Neutrophil (primary cell): ENCODE results near the gene SMPD2.

Experiments
- H3K27ac ChIP-seq: fragments of 200-600 bp; sonication (generic); 2 replicates; pipeline ENCODE4 v1.5.1; 2016; ENCODE audit warnings: mild to moderate bottlenecking, moderate library complexity
- H3K27me3 ChIP-seq: fragments of 200-600 bp; sonication (generic); 2 replicates; pipeline ENCODE4 v1.6.0; 2016; ENCODE audit warnings: mild to moderate bottlenecking
- H3K36me3 ChIP-seq: fragments of 200-600 bp; sonication (generic); 2 replicates; pipeline ENCODE4 v1.5.1; 2017
- H3K4me1 ChIP-seq, 2 experiments: fragments of 200-600 bp in 1 of 2; sonication (generic) in 1 of 2; 1 replicate in 1 of 2; 2 replicates in 1 of 2; pipeline versions ENCODE4 v1.5.1 to v1.6.1; 2013 to 2016; ENCODE audit warnings: low read depth in 1 of 2, low read length in 1 of 2, mild to moderate bottlenecking in 1 of 2, moderate library complexity in 1 of 2; ENCODE audit not compliant: control insufficient read depth in 1 of 2, insufficient read depth in 1 of 2
- H3K4me3 ChIP-seq, 2 experiments: fragments of 200-600 bp in 1 of 2; sonication (generic) in 1 of 2; 1 replicate in 1 of 2; 2 replicates in 1 of 2; pipeline ENCODE4 v1.5.1; 2013 to 2016; ENCODE audit warnings: low read depth in 1 of 2, low read length in 1 of 2, mild to moderate bottlenecking in 1 of 2, moderate library complexity in 1 of 2
- H3K9me3 ChIP-seq: fragments of 200-600 bp; sonication (generic); 2 replicates; pipeline ENCODE4 v1.5.1; 2016
- TF ChIP-seq, protein P1 (sequence below): fragments of 200-600 bp; sonication (generic); IDR thresholded peaks from 2 replicates; pipeline ENCODE4 v1.5.1; 2016; ENCODE audit warnings: antibody characterized with exemption

Gene SMPD2

DNA sequence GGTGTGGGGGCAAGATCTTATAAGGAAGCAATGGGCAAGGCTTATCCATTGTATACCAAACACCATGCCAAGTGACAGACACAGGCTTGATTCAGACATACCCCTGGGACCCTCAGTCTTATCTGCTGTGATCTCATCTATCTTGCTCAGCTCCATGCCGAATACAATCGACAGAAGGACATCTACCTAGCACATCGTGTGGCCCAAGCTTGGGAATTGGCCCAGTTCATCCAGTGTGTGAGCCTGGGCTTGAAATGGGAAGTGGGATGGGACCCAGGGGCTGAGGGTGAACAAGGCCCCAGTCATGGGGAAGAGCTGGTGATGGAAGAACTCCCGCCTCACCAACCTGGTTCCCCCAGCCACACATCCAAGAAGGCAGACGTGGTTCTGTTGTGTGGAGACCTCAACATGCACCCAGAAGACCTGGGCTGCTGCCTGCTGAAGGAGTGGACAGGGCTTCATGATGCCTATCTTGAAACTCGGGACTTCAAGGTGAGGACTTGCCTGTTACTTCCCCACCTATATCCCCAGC is 1.9 kb downstream of the SMPD2 start:
- Histone ChIP-seq H3K4me3 (no peak overlapping the region), H3K36me3 (peaks cover 54% of the 10 kb centered on the region), H3K27me3 (peaks cover 4% of the 10 kb centered on the region), H3K27ac (peak overlapping the region; percentile 84), H3K9me3 (no peaks in the 10 kb centered on the region), H3K4me1 (peaks cover 21 to 28% of the 10 kb centered on the region in 2 experiments)
- TF ChIP-seq, protein P1, sequence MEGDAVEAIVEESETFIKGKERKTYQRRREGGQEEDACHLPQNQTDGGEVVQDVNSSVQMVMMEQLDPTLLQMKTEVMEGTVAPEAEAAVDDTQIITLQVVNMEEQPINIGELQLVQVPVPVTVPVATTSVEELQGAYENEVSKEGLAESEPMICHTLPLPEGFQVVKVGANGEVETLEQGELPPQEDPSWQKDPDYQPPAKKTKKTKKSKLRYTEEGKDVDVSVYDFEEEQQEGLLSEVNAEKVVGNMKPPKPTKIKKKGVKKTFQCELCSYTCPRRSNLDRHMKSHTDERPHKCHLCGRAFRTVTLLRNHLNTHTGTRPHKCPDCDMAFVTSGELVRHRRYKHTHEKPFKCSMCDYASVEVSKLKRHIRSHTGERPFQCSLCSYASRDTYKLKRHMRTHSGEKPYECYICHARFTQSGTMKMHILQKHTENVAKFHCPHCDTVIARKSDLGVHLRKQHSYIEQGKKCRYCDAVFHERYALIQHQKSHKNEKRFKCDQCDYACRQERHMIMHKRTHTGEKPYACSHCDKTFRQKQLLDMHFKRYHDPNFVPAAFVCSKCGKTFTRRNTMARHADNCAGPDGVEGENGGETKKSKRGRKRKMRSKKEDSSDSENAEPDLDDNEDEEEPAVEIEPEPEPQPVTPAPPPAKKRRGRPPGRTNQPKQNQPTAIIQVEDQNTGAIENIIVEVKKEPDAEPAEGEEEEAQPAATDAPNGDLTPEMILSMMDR = no peak

DNA sequence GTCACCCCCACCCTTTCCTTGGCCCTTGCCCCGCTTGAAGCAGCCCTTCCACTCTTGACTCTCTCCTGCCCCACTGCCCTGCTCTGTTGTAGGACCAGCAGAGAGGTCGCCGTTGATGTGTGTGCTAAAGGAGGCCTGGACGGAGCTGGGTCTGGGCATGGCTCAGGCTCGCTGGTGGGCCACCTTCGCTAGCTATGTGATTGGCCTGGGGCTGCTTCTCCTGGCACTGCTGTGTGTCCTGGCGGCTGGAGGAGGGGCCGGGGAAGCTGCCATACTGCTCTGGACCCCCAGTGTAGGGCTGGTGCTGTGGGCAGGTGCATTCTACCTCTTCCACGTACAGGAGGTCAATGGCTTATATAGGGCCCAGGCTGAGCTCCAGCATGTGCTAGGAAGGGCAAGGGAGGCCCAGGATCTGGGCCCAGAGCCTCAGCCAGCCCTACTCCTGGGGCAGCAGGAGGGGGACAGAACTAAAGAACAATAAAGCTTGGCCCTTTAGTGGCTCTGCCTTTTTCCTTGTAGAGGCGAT is 3.0 kb downstream of the SMPD2 start:
- no peak overlapping the region for H3K4me3 ChIP-seq
- peak overlapping the region; percentile 84 for H3K27ac ChIP-seq
- TF ChIP-seq, protein P1 = no peak
- H3K27me3 ChIP-seq = peaks cover 4% of the 10 kb centered on the region
- peaks cover 24 to 36% of the 10 kb centered on the region in 2 experiments for H3K4me1 ChIP-seq
- no peaks in the 10 kb centered on the region for H3K9me3 ChIP-seq
- H3K36me3 ChIP-seq = peaks cover 64% of the 10 kb centered on the region

DNA sequence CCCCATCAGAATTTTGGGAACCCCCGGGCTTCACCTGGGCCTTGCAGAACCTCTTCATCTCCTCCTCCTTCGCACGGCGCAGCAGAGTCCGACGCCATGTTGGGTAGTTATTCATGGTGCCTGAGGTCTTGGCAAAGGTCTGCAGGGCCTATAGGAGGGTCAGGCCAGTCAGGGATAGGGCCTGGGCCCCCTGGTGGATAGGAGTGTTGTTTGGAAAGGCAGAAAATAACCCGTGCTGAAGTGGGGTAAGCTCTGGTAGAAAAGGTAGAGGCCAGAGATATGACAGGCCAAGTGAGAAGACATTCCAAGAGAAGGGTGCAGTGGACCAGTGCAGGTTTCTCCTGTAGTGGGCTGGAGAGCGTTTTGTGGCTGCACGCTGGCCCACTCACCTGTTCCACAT is 4.9 kb downstream of the SMPD2 start:
- Histone ChIP-seq H3K9me3 (no peaks in the 10 kb centered on the region), H3K27me3 (no peaks in the 10 kb centered on the region), H3K27ac (no peak overlapping the region), H3K4me1 (peaks cover 23 to 30% of the 10 kb centered on the region in 2 experiments), H3K4me3 (no peak overlapping the region), H3K36me3 (peaks cover 83% of the 10 kb centered on the region)
- TF ChIP-seq, protein P1 = no peak

DNA sequence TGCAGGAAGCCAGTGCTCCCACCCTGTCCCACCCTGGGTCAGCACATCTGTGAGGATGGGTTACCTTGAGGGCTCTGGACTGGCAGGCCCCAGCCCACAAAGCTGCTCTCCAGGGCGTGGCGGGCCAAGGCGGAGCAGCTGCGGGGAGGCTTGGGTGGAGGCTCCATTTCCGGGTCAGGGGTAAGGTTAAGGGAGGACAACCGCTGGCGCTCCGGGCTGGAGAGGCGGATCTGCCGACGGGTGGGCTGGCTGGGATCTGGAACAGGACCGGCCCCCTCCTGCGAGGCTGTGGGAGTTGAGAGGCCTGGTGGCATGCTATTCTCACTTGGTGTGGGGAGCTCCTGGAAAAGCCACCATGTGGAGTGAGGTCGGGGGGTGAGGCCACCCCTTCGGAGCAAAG is 5.5 kb downstream of the SMPD2 start:
- H3K36me3 ChIP-seq = peaks cover 90% of the 10 kb centered on the region

DNA sequence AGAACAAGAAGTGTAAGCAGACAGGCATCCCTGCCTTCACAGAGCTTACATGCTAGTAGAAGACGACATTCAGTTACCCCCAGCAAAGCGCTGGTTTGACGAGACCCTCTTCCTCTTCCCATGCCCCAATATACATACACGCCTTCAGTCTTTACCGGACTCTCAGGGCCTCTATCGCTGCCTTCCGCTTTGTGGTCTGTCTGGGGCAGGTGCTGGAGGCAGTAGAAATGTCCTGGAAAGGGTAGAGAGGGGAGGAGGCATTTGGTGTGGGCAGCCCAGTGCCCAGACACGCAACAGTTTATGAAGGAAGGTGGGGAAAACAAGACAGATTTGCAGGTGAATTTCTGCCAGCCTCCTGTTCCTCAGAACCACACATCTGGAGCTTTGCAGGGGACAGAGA is 6.0 kb downstream of the SMPD2 start:
- Histone ChIP-seq H3K4me1 (peaks cover 24 to 29% of the 10 kb centered on the region in 2 experiments), H3K36me3 (peaks cover 94% of the 10 kb centered on the region), H3K4me3 (no peak overlapping the region), H3K9me3 (no peaks in the 10 kb centered on the region), H3K27ac (peak overlapping the region; percentile 18), H3K27me3 (no peaks in the 10 kb centered on the region)
- TF ChIP-seq, protein P1 = no peak

More for the DNA sequence above, 5.5 kb downstream of the SMPD2 start:
- Histone ChIP-seq H3K27me3 (no peaks in the 10 kb centered on the region), H3K4me3 (no peak overlapping the region), H3K9me3 (no peaks in the 10 kb centered on the region), H3K4me1 (peaks cover 27 to 31% of the 10 kb centered on the region in 2 experiments), H3K27ac (no peak overlapping the region)
- TF ChIP-seq, protein P1 = no peak
